ENCODE data around the gene ANKRD22. TPM values are rescaled to one million over a fixed set of nuclear protein-coding genes. Genes with fewer than 3 reads are reported as not detected.
A peak's percentile ranks its signal among the peaks of the same experiment; 100 is the strongest.

The ANKRD22 gene
- total RNA-seq, 1 donor: under 0.01 TPM

- peak in 1 of 3 donors; percentile 69 for DNase-seq (ENCODE audit: low read depth in 2 of 3, low spot score in 2 of 3)
These were observed 28.1 kb upstream of the ANKRD22 start, which contains the start of gene STAMBPL1 for GRCh38 chr10:88879534-88880281. Gene STAMBPL1, plus strand, starts transcription at chr10:88880245. Its CDS starts 21,464 bp downstream, at chr10:88901709.

DNA sequence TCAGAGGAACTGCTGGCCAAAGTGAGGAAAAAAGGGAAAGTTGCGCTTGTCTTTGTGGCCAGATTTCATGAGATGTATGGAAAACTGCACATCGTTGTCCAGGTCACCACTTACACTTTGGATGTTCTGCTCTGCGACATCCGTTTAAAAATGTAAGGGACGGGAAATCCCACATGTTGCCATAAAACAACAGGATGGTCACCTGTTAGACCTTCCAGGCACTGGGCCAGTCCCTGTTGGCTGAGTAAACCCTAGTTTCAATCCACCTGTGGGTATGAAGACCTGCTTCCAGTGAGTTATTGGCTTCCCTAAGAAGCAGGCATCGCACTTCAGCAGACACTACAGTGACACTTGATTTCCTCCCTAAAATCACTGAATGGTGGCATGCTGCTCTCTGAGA lies 25.7 kb upstream of the ANKRD22 start:
- DNase-seq (ENCODE audit: low read depth in 2 of 3, low spot score in 2 of 3): no peak

DNA sequence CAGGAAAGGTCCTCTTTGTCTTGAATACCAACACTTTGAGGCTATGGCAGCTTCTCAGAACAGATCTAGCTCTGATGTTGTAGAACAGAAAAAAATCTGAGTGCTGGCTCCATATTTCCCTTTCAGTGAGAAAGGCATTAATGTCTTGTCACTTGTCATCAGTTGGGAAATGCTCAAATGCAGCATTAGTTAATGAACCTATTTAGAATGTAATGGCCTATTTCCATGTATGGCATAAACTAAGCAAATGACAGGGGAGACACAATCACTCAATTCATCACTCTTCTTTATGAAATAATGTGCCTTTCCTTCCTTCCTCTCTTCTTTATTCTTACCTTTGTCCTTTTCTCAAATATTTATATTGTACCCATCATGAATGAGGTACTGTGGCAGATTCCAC lies 23.4 kb upstream of the ANKRD22 start:
- DNase-seq (ENCODE audit: low read depth in 2 of 3, low spot score in 2 of 3): no peak

- DNase-seq (ENCODE audit: low read depth in 2 of 3, low spot score in 2 of 3): no peak
These were observed 22.6 kb upstream of the ANKRD22 start for GRCh38 chr10:88874281-88874680.

GRCh38 chr10:88873757-88874156 lies 22.1 kb upstream of the ANKRD22 start:
- no peak for DNase-seq (ENCODE audit: low read depth in 2 of 3, low spot score in 2 of 3)

- DNase-seq (ENCODE audit: low read depth in 2 of 3, low spot score in 2 of 3): no peak
These were observed 18.4 kb upstream of the ANKRD22 start for GRCh38 chr10:88870089-88870488.

DNA sequence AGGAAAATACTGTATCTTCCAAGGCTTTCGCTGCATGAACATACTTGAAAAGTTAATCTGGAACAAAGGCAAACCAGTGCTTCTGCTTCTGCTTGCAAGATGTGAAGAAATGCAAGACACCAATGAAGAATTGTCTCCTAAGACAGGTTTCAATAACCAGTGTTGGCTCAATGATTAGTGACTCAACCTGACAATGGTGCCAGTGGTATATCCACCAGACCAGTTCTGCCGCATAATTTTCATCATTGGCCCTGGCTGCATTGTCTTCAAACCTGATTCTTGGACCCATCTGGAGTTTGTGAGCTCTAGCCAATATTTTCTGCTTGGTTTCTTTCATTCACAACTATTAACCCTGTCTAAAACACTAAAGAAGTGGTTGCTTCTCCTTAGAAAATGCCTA lies 14.8 kb upstream of the ANKRD22 start:
- DNase-seq (ENCODE audit: low read depth in 2 of 3, low spot score in 2 of 3): no peak

- peak in 2 of 3 donors; percentile 39 to 73 for DNase-seq (ENCODE audit: low read depth in 2 of 3, low spot score in 2 of 3)
These were observed 13.7 kb upstream of the ANKRD22 start for GRCh38 chr10:88865281-88865876.

- no peak for DNase-seq (ENCODE audit: low read depth in 2 of 3, low spot score in 2 of 3)
These were observed 9.4 kb upstream of the ANKRD22 start for GRCh38 chr10:88861036-88861435.

DNA sequence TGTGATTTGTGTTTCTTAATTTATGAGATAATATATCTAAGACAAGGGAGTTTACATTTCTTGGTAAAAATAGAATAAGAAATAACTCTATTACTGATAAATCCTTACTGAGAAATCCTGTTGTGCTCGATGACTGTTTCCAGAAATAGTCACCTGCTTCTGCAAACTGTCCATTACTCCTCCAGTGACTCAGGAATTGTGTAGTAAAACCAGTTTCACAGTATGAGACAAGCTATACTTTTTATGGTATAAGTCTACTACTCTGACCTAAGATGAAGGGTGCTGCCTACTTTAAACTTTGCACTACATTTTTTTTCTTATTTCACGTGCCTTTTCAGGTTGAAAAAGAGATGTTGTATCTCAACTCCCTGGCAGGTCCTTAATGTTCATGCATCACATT lies 6.8 kb upstream of the ANKRD22 start:
- DNase-seq (ENCODE audit: low read depth in 2 of 3, low spot score in 2 of 3): no peak

DNA sequence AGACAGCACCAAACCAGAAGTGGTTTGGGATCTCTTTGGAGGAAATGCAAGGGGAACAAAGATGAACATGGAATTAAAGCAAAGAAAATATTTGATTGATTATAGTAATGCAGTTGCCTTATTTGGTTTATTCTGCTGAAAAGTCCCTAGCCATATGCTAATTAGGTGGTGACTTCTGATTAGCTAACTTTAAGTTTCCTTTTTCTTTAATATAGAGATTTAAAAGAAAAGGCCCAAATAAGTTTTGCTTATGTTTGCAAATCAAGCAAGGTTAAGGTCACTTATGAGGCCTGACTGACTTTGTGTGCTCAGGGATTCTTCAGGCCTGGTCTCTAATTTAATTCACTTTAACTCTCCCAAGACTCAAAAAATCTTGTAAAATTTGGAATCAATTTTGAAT lies 6.2 kb upstream of the ANKRD22 start:
- no peak for DNase-seq (ENCODE audit: low read depth in 2 of 3, low spot score in 2 of 3)

DNA sequence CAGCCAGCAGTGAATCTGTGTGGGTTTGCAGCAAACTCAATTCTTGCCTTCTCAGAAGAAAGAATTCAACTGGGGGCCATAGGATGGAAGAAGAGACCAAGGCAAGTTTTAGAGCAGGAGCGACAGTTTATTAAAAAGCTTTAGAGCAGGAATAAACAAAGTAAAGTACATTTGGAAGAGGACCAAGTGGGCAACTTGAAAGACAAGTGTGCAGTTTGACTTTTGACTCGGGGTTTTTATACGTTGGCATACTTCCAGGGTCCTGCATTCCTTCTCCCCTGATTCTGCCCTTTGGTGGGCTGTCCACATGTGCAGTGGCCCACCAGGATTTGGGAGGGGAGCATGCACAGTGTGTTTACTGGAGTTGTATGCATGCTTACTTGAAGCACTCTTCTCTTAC lies 3.0 kb upstream of the ANKRD22 start:
- no peak for DNase-seq (ENCODE audit: low read depth in 2 of 3, low spot score in 2 of 3)

DNA sequence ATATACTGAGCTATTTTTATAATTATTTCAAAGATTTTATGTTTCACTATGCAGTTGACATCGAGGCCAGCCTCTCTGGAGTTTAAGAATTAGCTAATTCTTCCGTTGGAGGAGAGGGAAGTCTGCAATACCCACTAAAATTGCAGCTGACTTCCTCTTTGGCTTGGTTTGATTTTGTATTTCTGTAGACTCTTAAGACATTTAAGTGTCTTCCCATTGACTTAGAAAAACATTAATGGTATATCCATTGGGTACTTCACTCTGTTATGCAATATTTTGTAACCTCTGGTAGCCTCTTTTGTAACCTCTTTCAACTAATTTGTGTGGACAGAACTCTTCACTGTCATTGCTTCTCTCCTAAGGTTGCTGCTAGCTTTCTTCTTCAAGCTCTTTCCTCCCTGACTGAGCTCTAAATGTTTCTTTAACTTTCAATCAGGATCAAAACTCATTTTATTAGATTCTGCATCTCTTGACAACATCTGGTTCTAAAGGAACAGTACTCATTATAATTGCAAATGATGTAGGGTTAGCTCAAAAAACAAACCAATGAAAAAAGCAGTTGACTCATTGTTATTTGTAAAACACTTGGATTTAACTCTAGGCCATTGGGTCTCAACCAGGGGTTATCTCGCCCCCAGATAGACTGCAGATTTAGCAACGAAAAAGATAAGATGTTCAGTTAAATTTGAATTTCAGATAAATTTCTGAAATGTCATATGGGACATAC lies 1.7 kb upstream of the ANKRD22 start:
- DNase-seq (ENCODE audit: low read depth in 2 of 3, low spot score in 2 of 3): peak in 1 of 3 donors; percentile 54

GRCh38 chr10:88852327-88852726 lies 683 bp upstream of the ANKRD22 start:
- no peak for DNase-seq (ENCODE audit: low read depth in 2 of 3, low spot score in 2 of 3)

DNA sequence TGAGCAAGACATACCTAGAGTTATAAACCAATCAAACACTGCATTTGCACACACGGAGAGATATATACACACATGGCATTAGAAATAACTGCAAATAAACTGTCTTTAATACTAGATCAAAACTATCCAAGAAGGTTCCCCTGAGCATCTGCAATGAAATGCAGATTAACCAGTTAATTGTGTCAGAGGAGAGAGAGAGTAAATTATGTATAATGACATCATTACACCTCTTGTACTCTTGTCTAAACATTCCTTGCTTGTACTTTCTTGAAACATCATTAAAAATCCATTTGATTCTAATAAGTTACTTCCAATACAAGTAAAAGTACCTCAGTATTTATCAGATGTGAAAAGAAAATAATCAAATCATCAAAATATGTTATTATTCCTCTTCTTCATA lies 932 bp downstream of the ANKRD22 start:
- DNase-seq (ENCODE audit: low read depth in 2 of 3, low spot score in 2 of 3): no peak

- DNase-seq (ENCODE audit: low read depth in 2 of 3, low spot score in 2 of 3): no peak
These were observed 2.4 kb downstream of the ANKRD22 start for GRCh38 chr10:88849234-88849633.

- no peak for DNase-seq (ENCODE audit: low read depth in 2 of 3, low spot score in 2 of 3)
These were observed 3.1 kb downstream of the ANKRD22 start for GRCh38 chr10:88848499-88848898.

GRCh38 chr10:88843171-88843570 lies 8.5 kb downstream of the ANKRD22 start:
- DNase-seq (ENCODE audit: low read depth in 2 of 3, low spot score in 2 of 3): no peak

GRCh38 chr10:88841316-88842111 lies 10.1 kb downstream of the ANKRD22 start:
- no peak for DNase-seq (ENCODE audit: low read depth in 2 of 3, low spot score in 2 of 3)

DNA sequence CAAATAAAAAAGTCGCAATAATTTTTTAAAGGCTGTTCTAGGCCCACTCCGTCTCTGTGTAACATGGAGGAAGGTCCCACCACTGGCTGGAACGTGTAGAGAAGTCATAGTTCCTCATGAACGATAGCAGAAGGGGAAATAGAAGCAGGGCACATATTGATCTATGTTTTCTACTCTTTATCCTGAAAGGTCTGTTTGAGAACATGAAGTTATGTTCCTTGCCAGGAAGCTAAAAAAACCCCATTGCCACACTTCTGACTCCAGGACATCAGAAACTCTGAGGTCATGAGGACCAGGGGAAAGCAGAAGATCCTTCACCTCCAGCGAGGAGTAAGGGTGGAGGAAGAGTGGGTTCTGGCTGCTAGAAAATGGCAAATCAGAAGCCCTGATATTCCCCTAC lies 10.8 kb downstream of the ANKRD22 start:
- DNase-seq (ENCODE audit: low read depth in 2 of 3, low spot score in 2 of 3): no peak

DNA sequence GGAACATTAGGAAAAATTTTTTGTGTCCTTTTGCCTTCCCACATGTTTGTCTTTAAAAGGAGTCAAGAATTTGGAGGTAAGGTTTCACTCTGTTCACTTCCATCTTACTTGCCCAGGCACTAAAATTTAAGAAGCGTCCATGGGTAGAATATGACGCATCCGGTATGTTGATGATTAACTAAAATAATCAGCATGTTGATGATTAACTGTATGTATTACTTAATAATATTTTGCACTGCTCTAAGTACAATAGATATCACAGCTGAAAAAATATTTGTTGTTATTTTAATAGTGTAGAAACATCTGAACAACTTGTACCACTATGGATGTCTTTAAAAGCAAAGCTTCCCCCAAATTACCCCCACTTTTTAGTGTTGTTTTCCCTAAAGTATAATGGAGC lies 11.5 kb downstream of the ANKRD22 start:
- DNase-seq (ENCODE audit: low read depth in 2 of 3, low spot score in 2 of 3): no peak

Data from hematopoietic multipotent progenitor cell (in vitro differentiated cells).